ENCODE measurements around the gene WDFY4. TPM values are rescaled to one million over a fixed set of nuclear protein-coding genes. Genes with fewer than 3 reads are reported as not detected.

Gene WDFY4
- total RNA-seq, 3 donors from 2014 or later, result 2.3 to 7.0 (median 5.8) TPM

DNA sequence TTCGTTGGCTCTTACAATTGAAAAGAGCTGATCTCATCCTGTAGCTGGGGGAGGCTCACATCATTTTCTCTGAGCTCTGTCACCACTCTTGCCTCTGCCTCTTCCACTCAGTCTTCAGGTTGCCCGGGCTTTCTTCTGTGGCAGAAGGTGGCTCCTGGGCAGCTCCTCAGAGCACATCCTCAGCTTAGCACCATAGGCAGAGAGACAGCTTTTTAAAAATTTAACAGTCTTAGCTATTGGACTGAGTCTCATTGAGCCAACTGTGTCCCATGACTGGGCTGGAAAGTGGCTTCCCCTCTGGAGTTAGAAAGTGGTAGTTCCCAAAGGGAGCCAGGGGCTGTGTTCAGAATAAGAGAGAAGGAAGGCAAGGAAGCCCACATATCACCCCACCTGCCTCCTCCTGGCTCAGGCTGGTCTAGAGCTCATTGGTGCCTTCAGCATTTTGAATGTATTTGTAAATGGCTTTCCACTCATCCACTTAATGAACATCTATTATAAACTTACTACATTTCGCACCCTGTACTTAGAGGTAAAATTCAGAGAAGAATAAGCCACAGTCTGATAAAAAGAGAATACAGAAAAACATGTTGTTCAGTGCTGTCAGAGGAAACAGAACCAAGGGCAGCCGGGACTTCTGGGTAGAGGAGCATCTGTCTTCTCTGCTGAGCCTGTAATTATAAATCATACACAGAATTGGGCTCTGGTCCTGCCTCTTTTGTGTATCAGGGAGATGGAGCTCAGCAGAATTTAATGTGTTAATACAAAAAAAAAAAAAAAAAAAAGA lies 119.3 kb downstream of the WDFY4 start:
- intact Hi-C loops (cut with DNase I; ENCODE audit: low total_unique reads), result no loop called here
- H3K27ac ChIP-seq, result no peak overlapping the region

DNA sequence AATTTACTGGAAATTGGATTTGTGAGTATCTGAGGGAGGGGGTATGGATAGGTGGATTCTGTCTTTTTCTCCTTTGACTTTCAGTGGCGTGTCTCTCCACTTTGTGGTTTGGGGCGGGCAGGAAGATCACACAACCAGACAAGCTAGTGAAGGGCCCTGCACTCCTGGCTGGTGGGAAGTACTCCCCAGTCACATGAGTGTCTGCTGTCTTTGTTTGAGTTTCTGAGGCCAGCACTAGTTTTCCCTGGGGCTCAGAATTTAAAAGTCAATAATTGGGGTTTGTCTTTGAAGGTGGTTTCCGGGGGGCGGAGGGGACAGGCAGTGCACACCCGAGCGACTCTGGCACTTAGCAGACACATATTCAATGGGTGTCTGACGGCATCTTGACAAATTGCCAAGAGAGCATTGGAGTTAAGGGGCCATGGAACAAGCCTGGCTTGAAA lies 120.1 kb downstream of the WDFY4 start:
- no peak overlapping the region for H3K4me3 ChIP-seq
- TF ChIP-seq, protein P1, sequence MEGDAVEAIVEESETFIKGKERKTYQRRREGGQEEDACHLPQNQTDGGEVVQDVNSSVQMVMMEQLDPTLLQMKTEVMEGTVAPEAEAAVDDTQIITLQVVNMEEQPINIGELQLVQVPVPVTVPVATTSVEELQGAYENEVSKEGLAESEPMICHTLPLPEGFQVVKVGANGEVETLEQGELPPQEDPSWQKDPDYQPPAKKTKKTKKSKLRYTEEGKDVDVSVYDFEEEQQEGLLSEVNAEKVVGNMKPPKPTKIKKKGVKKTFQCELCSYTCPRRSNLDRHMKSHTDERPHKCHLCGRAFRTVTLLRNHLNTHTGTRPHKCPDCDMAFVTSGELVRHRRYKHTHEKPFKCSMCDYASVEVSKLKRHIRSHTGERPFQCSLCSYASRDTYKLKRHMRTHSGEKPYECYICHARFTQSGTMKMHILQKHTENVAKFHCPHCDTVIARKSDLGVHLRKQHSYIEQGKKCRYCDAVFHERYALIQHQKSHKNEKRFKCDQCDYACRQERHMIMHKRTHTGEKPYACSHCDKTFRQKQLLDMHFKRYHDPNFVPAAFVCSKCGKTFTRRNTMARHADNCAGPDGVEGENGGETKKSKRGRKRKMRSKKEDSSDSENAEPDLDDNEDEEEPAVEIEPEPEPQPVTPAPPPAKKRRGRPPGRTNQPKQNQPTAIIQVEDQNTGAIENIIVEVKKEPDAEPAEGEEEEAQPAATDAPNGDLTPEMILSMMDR (IDR thresholded peaks at IDR 0.05), result no peak
- TF ChIP-seq POLR2A (IDR thresholded peaks at IDR 0.05), result no peak
- TF ChIP-seq POLR2AphosphoS5 (IDR thresholded peaks at IDR 0.05), result no peak
- H3K27ac ChIP-seq, result peak overlapping the region; percentile 42 to 78
- no peak for DNase-seq (ENCODE audit: low spot score in 2 of 2)
- H3K27me3 ChIP-seq, result no peaks in the 10 kb centered on the region
- intact Hi-C loops (cut with DNase I; ENCODE audit: low total_unique reads), result no loop called here
- no peaks in the 10 kb centered on the region for H3K36me3 ChIP-seq
- H3K9me3 ChIP-seq, result no peaks in the 10 kb centered on the region
- H3K4me1 ChIP-seq, result no peaks in the 10 kb centered on the region

More for the DNA sequence above, 119.3 kb downstream of the WDFY4 start:
- DNase-seq (ENCODE audit: low spot score in 2 of 2), result no peak
- H3K4me1 ChIP-seq, result no peaks in the 10 kb centered on the region
- TF ChIP-seq, protein P1 (IDR thresholded peaks at IDR 0.05), result no peak
- TF ChIP-seq POLR2A (IDR thresholded peaks at IDR 0.05), result no peak
- TF ChIP-seq POLR2AphosphoS5 (IDR thresholded peaks at IDR 0.05), result no peak
- no peak overlapping the region for H3K4me3 ChIP-seq
- H3K36me3 ChIP-seq, result no peaks in the 10 kb centered on the region
- no peaks in the 10 kb centered on the region for H3K9me3 ChIP-seq
- H3K27me3 ChIP-seq, result no peaks in the 10 kb centered on the region

DNA sequence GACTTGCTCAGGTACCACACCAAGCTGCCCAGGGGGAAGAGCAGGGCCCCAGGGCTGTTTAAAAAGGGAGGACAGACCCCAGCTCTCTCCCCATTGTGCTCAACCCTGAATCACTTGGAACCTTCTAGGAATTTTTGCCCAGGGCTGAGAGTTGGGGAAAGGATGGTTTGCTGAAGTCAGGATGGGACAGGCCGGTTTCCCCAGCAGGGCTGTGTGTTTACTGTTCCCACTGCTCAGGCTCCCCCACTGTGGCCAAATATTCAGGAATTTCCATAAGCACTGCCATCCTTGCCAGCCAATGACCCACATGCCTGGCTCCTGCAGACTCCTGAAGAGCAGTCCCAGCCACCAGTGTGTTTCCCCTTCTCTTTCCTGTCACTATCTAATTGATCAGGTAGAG lies 120.7 kb downstream of the WDFY4 start:
- TF ChIP-seq POLR2AphosphoS5 (IDR thresholded peaks at IDR 0.05), result no peak
- TF ChIP-seq POLR2A (IDR thresholded peaks at IDR 0.05), result no peak
- TF ChIP-seq, protein P1 (IDR thresholded peaks at IDR 0.05), result no peak
- DNase-seq (ENCODE audit: low spot score in 2 of 2), result no peak
- Histone ChIP-seq H3K36me3 (no peaks in the 10 kb centered on the region), H3K27ac (peak overlapping the region; percentile 42 to 78), H3K4me3 (no peak overlapping the region), H3K4me1 (no peaks in the 10 kb centered on the region), H3K9me3 (no peaks in the 10 kb centered on the region), H3K27me3 (no peaks in the 10 kb centered on the region)
- intact Hi-C loops (cut with DNase I; ENCODE audit: low total_unique reads), result no loop called here

DNA sequence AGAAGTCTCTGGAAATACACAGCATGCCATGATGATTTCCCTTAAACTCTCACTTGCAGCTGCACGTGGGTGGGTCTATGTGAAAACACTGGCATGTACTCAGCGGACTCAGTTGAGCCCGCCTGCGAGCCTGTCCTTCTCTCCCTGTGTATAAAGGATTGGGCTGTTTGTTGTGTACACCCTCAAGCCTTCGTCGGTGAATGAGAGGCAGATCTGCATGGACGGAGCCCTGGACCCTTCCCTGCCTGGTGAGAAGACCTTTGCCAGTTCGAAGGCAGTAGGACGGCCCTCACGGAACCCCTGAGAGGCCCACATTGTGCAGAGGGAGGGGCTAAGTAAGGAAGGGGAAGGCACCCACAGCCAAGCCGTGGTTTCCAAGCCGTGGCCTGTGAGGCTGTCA lies 121.2 kb downstream of the WDFY4 start:
- Histone ChIP-seq H3K9me3 (no peaks in the 10 kb centered on the region), H3K27ac (peak overlapping the region; percentile 17 to 78), H3K4me3 (no peak overlapping the region), H3K4me1 (no peaks in the 10 kb centered on the region), H3K27me3 (no peaks in the 10 kb centered on the region), H3K36me3 (no peaks in the 10 kb centered on the region)
- intact Hi-C loops (cut with DNase I; ENCODE audit: low total_unique reads), result no loop called here
- TF ChIP-seq, protein P1 (IDR thresholded peaks at IDR 0.05), result no peak
- TF ChIP-seq POLR2AphosphoS5 (IDR thresholded peaks at IDR 0.05) (no peak), POLR2A (IDR thresholded peaks at IDR 0.05) (no peak)
- no peak for DNase-seq (ENCODE audit: low spot score in 2 of 2)

DNA sequence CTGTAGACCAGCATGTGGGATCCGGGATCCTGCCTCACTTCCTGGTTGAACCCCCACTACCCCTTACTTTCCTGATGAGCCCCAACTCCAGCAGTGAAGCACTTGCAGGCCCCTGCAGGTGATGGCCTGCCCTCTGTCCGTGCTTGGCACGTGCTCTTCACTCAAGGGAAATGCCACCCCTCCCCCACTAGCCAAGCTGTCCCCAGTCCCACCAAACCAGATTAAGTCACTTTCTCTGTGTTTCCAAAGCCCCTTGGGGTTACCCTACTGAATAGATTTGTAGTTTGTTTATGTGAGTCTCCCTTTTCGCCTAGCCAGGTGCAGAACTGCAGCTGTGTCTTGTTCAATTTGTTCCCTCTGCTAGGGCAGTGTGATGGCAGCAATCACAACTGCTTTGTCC lies 121.7 kb downstream of the WDFY4 start:
- no peak overlapping the region for H3K4me3 ChIP-seq
- DNase-seq (ENCODE audit: low spot score in 2 of 2), result no peak
- peak overlapping the region; percentile 17 to 78 for H3K27ac ChIP-seq
- no peaks in the 10 kb centered on the region for H3K9me3 ChIP-seq
- H3K4me1 ChIP-seq, result no peaks in the 10 kb centered on the region
- intact Hi-C loops (cut with DNase I; ENCODE audit: low total_unique reads), result no loop called here
- TF ChIP-seq, protein P1 (IDR thresholded peaks at IDR 0.05), result no peak
- TF ChIP-seq POLR2AphosphoS5 (IDR thresholded peaks at IDR 0.05) (no peak), POLR2A (IDR thresholded peaks at IDR 0.05) (no peak)
- no peaks in the 10 kb centered on the region for H3K36me3 ChIP-seq
- no peaks in the 10 kb centered on the region for H3K27me3 ChIP-seq

Data from breast epithelium (tissue), 4 donors.